GM12891 (cell line): ENCODE measurements around the gene FBXO21.

Source experiments
- PAX5 ChIP-seq: IDR thresholded peaks from 2 replicates; pipeline ENCODE4 v1.6.1; 2011; ENCODE audit warnings: low read length, moderate library complexity, mild to moderate bottlenecking; ENCODE audit not compliant: insufficient read depth, severe bottlenecking
- POLR2A ChIP-seq: IDR thresholded peaks from 2 replicates; pipeline ENCODE4 v1.6.1; 2011; ENCODE audit warnings: low read depth, low read length, control low read depth
- POLR2AphosphoS5 ChIP-seq: IDR thresholded peaks from 2 replicates; pipeline ENCODE4 v1.6.1; 2011; ENCODE audit warnings: low read depth, low read length, control low read depth
- TAF1 ChIP-seq: IDR thresholded peaks from 2 replicates; pipeline ENCODE4 v1.6.1; 2011; ENCODE audit warnings: low read depth, low read length, control low read depth

- TF ChIP-seq POLR2A (no peak), TAF1 (no peak), POLR2AphosphoS5 (no peak), PAX5 (no peak)
These were observed 68.8 kb downstream of the FBXO21 start for GRCh38 chr12:117121441-117121840.
